GM12891 (cell line): ENCODE data around the gene TACR3.

Source experiments
- POLR2A ChIP-seq: IDR thresholded peaks from 2 replicates; pipeline ENCODE4 v1.6.1; 2011; ENCODE audit warnings: low read depth, low read length, control low read depth
- POLR2AphosphoS5 ChIP-seq: IDR thresholded peaks from 2 replicates; pipeline ENCODE4 v1.6.1; 2011; ENCODE audit warnings: low read depth, low read length, control low read depth

- TF ChIP-seq POLR2A (no peak), POLR2AphosphoS5 (no peak)
Observed at GRCh38 chr4:103756741-103757140, 37.0 kb upstream of the TACR3 start.
